ENCODE measurements around the gene PRKCA. TPM values are rescaled to one million over a fixed set of nuclear protein-coding genes. Genes with fewer than 3 reads are reported as not detected.

Gene PRKCA
- total and polyA plus RNA-seq, 2 of the 13 experiments (the other 11 are each of a cell fraction or from before 2014, with no cell fraction given): 18.5 to 21.5 TPM

DNA sequence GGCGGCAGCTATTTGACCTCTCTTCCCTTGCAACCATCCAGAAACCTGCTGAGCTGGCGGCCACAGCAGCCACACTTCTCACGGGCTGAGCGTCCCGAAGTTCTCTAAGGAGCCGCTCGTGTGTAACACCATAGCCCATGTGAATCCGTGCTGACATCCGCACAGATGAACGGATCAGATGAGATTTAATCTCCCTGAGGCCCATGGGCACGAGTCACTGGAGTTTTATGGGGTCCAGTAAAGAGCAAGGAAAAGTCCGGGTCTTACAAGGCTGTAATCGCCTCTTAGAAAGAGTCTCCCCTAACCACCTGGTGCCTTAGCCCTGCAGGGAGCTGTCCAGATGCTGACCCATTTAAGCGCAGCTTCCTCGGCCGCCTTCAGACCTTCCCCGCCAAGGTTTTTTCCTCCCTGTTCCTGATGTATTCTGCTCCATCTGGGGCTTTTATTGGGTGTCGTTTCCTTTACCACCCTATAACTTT lies 527.0 kb downstream of the PRKCA start:
- CTCF ChIA-PET (ENCODE audit: low intra/inter-chr PET ratio, low total read pairs): no interaction called here
- TF ChIP-seq, protein P1, sequence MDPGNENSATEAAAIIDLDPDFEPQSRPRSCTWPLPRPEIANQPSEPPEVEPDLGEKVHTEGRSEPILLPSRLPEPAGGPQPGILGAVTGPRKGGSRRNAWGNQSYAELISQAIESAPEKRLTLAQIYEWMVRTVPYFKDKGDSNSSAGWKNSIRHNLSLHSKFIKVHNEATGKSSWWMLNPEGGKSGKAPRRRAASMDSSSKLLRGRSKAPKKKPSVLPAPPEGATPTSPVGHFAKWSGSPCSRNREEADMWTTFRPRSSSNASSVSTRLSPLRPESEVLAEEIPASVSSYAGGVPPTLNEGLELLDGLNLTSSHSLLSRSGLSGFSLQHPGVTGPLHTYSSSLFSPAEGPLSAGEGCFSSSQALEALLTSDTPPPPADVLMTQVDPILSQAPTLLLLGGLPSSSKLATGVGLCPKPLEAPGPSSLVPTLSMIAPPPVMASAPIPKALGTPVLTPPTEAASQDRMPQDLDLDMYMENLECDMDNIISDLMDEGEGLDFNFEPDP (CRISPR knock-in tag; conservative IDR thresholded peaks at IDR 0.05): 0 out of 2 replicates have a peak, but pooled peaks have one; percentile 35
- TF ChIP-seq MZF1 (CRISPR knock-in tag; IDR thresholded peaks at IDR 0.05; ENCODE audit: borderline replicate concordance) (no peak), SAP130 (CRISPR knock-in tag; IDR thresholded peaks at IDR 0.05; ENCODE audit: low read depth) (peak; percentile 38; the same call in 1 of the 2 replicates), SALL1 (CRISPR knock-in tag; IDR thresholded peaks at IDR 0.05) (peak; percentile 58; the same call in 1 of the 2 replicates), HES4 (CRISPR knock-in tag; IDR thresholded peaks at IDR 0.05; ENCODE audit: borderline replicate concordance) (no peak), ISL2 (CRISPR knock-in tag; IDR thresholded peaks at IDR 0.05) (no peak), MTERF4 (CRISPR knock-in tag; IDR thresholded peaks at IDR 0.05) (0 out of 2 replicates have a peak, but pooled peaks have one; percentile 53), KLF12 (CRISPR knock-in tag; IDR thresholded peaks at IDR 0.05; ENCODE audit: borderline replicate concordance) (0 out of 2 replicates have a peak, but pooled peaks have one; percentile 52), ZNF232 (CRISPR knock-in tag; IDR thresholded peaks at IDR 0.05; ENCODE audit: borderline replicate concordance) (peak; percentile 80; the same call in 1 of the 2 replicates), NFKB2 (CRISPR knock-in tag; IDR thresholded peaks at IDR 0.05; ENCODE audit: borderline replicate concordance) (0 out of 2 replicates have a peak, but pooled peaks have one; percentile 56), NFATC3 (CRISPR knock-in tag; IDR thresholded peaks at IDR 0.05) (no peak), DRAP1 (CRISPR knock-in tag; IDR thresholded peaks at IDR 0.05) (no peak), ZNF777 (CRISPR knock-in tag; IDR thresholded peaks at IDR 0.05) (peak; percentile 41; the same call in 1 of the 2 replicates), NFE2L1 (CRISPR knock-in tag; IDR thresholded peaks at IDR 0.05; ENCODE audit: borderline replicate concordance) (no peak), NCOA2 (CRISPR knock-in tag; IDR thresholded peaks at IDR 0.05) (0 out of 2 replicates have a peak, but pooled peaks have one; percentile 28)
- TF ChIP-seq, protein P2, sequence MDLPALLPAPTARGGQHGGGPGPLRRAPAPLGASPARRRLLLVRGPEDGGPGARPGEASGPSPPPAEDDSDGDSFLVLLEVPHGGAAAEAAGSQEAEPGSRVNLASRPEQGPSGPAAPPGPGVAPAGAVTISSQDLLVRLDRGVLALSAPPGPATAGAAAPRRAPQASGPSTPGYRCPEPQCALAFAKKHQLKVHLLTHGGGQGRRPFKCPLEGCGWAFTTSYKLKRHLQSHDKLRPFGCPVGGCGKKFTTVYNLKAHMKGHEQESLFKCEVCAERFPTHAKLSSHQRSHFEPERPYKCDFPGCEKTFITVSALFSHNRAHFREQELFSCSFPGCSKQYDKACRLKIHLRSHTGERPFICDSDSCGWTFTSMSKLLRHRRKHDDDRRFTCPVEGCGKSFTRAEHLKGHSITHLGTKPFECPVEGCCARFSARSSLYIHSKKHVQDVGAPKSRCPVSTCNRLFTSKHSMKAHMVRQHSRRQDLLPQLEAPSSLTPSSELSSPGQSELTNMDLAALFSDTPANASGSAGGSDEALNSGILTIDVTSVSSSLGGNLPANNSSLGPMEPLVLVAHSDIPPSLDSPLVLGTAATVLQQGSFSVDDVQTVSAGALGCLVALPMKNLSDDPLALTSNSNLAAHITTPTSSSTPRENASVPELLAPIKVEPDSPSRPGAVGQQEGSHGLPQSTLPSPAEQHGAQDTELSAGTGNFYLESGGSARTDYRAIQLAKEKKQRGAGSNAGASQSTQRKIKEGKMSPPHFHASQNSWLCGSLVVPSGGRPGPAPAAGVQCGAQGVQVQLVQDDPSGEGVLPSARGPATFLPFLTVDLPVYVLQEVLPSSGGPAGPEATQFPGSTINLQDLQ (CRISPR knock-in tag; IDR thresholded peaks at IDR 0.05): no peak

More for the DNA sequence above, 527.0 kb downstream of the PRKCA start:
- H3K9me3 ChIP-seq (ENCODE audit: low read length): no peaks in the 10 kb centered on the region
- BruUV-seq (replicated peaks): no TSS peak
- POLR2A ChIA-PET: no interaction called here
- peak; percentile 18 for DNase-seq (ENCODE audit: low spot score)
- no peak overlapping the region for H3K9ac ChIP-seq (ENCODE audit: insufficient read depth, low read depth, low read length)
- H3K36me3 ChIP-seq (replicated peaks in 1 of 2; ENCODE audit: control insufficient read depth in 1 of 2, insufficient read depth in 2 of 2, low read length in 2 of 2): no peaks in the 10 kb centered on the region
- peaks cover 1 to 36% of the 10 kb centered on the region in 2 experiments; a peak in 4 of 5 replicates for H3K27me3 ChIP-seq (ENCODE audit: control insufficient read depth in 1 of 2, insufficient read depth in 2 of 2, low read length in 2 of 2)
- in situ Hi-C loops (cut with HindIII; ENCODE audit: extremely low pct_ligation_motif_present, low pct_unique_long_range_greater_than_20kb) (no loop called here), intact Hi-C loops (cut with micrococcal nuclease; ENCODE audit: unreplicated experiment) (no loop called here)
- no peak overlapping the region for H3K27ac ChIP-seq (ENCODE audit: extremely low read length, insufficient read depth, low read length)
- peaks cover 3% of the 10 kb centered on the region; the same call in 1 of the 2 replicates for H4K20me1 ChIP-seq (ENCODE audit: insufficient read depth, low read length)
- no peak overlapping the region for H2AFZ ChIP-seq (ENCODE audit: low read length)
- H3K4me3 ChIP-seq (replicated peaks in 1 of 3; ENCODE audit: insufficient read depth in 1 of 3, low read depth in 2 of 3, low read length in 3 of 3): no peak overlapping the region
- no peaks in the 10 kb centered on the region for H3K79me2 ChIP-seq (ENCODE audit: insufficient read depth, low read length)
- 21% methylated on average over 17 of the region's 18 CpGs for WGBS (ENCODE audit: low lambda C conversion rate)
- ATAC-seq: peak; percentile 93
- H3K4me1 ChIP-seq (ENCODE audit: insufficient read depth, low read length): no peaks in the 10 kb centered on the region
- no peak for FAIRE-seq
- H3K4me2 ChIP-seq (ENCODE audit: low read depth, low read length): no peak overlapping the region

Measured in HepG2 (cell line).